GM21367 (cell line): ENCODE measurements around the gene MAGEB6.
"Not testable (repeated sequence)": the region's sequence is repeated elsewhere in the genome, so short reads cannot be mapped to it uniquely, and the experiment has no call there.

Source experiments
- ATAC-seq: cut with Tn5 transposase; IDR thresholded peaks from one replicate; pipeline ENCODE4 v1.9.1; 2021; ENCODE audit not compliant: unreplicated experiment

MAGEB6 gene

GRCh38 chrX:26192204-26192603 is at the start of gene MAGEB6:
MAGEB6 (plus strand) TSS chrX:26192440; CDS start chrX:26193847, 1,407 bp downstream.
- ATAC-seq, result no peak

DNA sequence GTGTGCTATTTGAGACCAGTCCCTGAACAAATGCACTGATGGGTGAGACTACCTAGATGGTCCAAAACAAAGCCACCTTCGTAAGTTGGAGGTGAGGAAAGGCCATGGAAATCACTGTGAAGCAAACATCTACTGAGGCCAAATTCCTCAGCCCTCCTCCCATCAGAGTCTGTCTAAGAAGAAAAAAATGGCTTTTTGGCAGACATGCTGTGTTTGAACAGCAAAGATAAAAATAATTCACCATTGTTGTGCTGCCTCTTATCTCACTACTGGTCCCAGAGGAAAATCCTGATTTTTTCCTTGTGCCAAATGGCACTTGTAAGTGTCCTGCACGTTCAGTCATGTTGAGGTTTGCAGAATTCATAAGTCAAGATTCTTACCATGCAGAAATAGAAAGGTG is 46.2 kb upstream of the MAGEB6 start:
- ATAC-seq, result no peak

DNA sequence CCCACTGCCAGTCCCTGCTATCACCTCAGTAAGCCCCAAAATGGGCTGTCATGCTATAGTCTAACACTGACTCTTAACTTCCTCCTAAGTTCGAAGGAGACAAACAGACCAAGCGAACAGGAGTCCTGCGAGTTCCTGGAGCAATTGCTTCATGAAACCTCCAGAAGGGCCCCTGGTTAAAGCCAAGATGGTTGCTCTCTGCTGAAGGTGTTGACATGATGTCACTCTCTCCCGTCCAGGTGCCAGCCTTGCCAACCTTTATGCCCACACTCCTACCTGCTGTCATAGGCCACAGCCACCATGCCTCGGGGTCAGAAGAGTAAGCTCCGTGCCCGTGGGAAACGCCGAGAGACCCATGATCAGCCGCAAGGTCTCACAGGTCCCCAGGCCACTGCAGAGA is 31.9 kb upstream of the MAGEB6 start, which contains the start of gene MAGEB6B:
Gene MAGEB6B (plus strand): TSS at position 301 of the 400 bp plus-strand sequence. CDS start 0 bp downstream, at position 301.
- ATAC-seq, result no peak

GRCh38 chrX:26203561-26203960 is 11.3 kb downstream of the MAGEB6 start:
- no peak for ATAC-seq

GRCh38 chrX:26204717-26205116 is 12.5 kb downstream of the MAGEB6 start:
- not testable (repeated sequence) for ATAC-seq

DNA sequence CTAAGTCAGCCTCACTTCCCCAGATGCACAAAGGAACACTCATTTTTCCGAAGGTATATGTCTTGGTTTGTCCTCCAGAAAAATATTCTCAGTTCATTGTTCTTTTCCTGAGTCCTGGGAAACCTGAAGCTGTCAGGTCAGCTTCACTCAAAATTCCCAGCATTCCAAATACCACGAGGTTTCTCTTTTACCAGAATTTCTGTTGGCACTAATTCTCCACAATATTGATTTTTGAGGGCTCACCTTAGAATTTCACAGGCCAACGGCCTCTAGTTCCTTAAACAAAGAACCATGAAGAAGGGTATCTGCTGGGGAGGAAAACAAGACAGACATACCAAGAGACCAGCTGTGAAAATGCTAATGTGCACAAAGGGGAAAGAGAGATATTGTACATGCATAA is 15.8 kb downstream of the MAGEB6 start:
- no peak for ATAC-seq

GRCh38 chrX:26215869-26216268 is 23.6 kb downstream of the MAGEB6 start, which contains the start of gene MAGEB5:
MAGEB5 (plus strand) TSS chrX:26216169; CDS start chrX:26217302, 1,133 bp downstream.
- ATAC-seq, result no peak

- ATAC-seq, result no peak
Measured at GRCh38 chrX:26219351-26219750, 27.1 kb downstream of the MAGEB6 start.

- ATAC-seq, result no peak
Measured at GRCh38 chrX:26234177-26234576, 41.9 kb downstream of the MAGEB6 start.
